ENCODE data around the gene DKKL1. TPM values are rescaled to one million over a fixed set of nuclear protein-coding genes. Genes with fewer than 3 reads are reported as not detected.
A peak's percentile ranks its signal among the peaks of the same experiment; 100 is the strongest.

The DKKL1 gene
- polyA plus RNA-seq, 1 donor from 2014 or later = 2.8 TPM

DNA sequence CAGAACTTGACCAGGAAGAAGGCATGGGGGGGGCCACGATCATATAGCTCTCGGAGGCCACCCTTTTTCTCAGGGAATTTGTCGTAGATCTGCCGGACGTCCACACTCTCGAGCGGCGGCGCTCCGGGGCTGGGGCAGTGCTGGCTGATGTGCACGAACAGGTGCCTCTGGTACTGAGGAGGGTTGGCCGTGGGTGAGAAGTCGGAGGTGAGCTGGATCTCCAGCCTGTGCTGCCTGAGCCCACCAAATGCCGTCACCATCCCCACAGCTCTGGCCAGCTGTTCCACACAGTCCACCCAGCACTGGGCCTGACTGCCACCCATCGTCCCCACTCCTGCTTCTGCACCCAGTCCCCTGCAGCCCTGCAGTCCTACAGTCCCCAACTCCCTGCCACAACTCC lies 16.5 kb upstream of the DKKL1 start:
- Histone ChIP-seq H4K20me1 (ENCODE audit: insufficient read depth) (no peaks in the 10 kb centered on the region), H3K27me3 (ENCODE audit: insufficient read depth, low read depth, low read length) (no peaks in the 10 kb centered on the region), H3K4me2 (ENCODE audit: low read length) (no peak overlapping the region), H3K9me3 (ENCODE audit: low read length) (no peaks in the 10 kb centered on the region), H3K27ac (ENCODE audit: low read length) (no peak overlapping the region), H3K79me2 (replicated peaks; ENCODE audit: insufficient read depth, low read length) (no peaks in the 10 kb centered on the region), H3K36me3 (ENCODE audit: insufficient read depth, low read length) (no peaks in the 10 kb centered on the region), H2AFZ (ENCODE audit: low read depth, low read length) (no peak overlapping the region), H3K9ac (ENCODE audit: low read length) (no peak overlapping the region), H3K9me2 (ENCODE audit: insufficient read depth, low read length) (no peaks in the 10 kb centered on the region), H3K4me3 (ENCODE audit: low read length) (no peak overlapping the region), H3F3A (ENCODE audit: insufficient read depth, low read length, poor library complexity, severe bottlenecking) (no peaks in the 10 kb centered on the region)
- TF ChIP-seq MXI1 (conservative IDR thresholded peaks at IDR 0.05; ENCODE audit: poor library complexity, severe bottlenecking) (no peak), SMC3 (conservative IDR thresholded peaks at IDR 0.05; ENCODE audit: poor library complexity) (no peak), EZH2 (IDR thresholded peaks at IDR 0.05; ENCODE audit: borderline replicate concordance, insufficient read depth, low read length, poor library complexity, severe bottlenecking) (no peak), RAD21 (conservative IDR thresholded peaks at IDR 0.05) (no peak), TAF1 (IDR thresholded peaks at IDR 0.05; ENCODE audit: low read depth) (no peak), EP300 (conservative IDR thresholded peaks at IDR 0.05; ENCODE audit: poor library complexity, severe bottlenecking) (no peak), POLR2AphosphoS5 (IDR thresholded peaks at IDR 0.05) (no peak)
- TF ChIP-seq, protein P1, sequence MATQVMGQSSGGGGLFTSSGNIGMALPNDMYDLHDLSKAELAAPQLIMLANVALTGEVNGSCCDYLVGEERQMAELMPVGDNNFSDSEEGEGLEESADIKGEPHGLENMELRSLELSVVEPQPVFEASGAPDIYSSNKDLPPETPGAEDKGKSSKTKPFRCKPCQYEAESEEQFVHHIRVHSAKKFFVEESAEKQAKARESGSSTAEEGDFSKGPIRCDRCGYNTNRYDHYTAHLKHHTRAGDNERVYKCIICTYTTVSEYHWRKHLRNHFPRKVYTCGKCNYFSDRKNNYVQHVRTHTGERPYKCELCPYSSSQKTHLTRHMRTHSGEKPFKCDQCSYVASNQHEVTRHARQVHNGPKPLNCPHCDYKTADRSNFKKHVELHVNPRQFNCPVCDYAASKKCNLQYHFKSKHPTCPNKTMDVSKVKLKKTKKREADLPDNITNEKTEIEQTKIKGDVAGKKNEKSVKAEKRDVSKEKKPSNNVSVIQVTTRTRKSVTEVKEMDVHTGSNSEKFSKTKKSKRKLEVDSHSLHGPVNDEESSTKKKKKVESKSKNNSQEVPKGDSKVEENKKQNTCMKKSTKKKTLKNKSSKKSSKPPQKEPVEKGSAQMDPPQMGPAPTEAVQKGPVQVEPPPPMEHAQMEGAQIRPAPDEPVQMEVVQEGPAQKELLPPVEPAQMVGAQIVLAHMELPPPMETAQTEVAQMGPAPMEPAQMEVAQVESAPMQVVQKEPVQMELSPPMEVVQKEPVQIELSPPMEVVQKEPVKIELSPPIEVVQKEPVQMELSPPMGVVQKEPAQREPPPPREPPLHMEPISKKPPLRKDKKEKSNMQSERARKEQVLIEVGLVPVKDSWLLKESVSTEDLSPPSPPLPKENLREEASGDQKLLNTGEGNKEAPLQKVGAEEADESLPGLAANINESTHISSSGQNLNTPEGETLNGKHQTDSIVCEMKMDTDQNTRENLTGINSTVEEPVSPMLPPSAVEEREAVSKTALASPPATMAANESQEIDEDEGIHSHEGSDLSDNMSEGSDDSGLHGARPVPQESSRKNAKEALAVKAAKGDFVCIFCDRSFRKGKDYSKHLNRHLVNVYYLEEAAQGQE (IDR thresholded peaks at IDR 0.05; ENCODE audit: borderline replicate concordance) = no peak
- TF ChIP-seq, protein P2, sequence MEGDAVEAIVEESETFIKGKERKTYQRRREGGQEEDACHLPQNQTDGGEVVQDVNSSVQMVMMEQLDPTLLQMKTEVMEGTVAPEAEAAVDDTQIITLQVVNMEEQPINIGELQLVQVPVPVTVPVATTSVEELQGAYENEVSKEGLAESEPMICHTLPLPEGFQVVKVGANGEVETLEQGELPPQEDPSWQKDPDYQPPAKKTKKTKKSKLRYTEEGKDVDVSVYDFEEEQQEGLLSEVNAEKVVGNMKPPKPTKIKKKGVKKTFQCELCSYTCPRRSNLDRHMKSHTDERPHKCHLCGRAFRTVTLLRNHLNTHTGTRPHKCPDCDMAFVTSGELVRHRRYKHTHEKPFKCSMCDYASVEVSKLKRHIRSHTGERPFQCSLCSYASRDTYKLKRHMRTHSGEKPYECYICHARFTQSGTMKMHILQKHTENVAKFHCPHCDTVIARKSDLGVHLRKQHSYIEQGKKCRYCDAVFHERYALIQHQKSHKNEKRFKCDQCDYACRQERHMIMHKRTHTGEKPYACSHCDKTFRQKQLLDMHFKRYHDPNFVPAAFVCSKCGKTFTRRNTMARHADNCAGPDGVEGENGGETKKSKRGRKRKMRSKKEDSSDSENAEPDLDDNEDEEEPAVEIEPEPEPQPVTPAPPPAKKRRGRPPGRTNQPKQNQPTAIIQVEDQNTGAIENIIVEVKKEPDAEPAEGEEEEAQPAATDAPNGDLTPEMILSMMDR (IDR thresholded peaks at IDR 0.05; ENCODE audit: poor library complexity, severe bottlenecking) = no peak

DNA sequence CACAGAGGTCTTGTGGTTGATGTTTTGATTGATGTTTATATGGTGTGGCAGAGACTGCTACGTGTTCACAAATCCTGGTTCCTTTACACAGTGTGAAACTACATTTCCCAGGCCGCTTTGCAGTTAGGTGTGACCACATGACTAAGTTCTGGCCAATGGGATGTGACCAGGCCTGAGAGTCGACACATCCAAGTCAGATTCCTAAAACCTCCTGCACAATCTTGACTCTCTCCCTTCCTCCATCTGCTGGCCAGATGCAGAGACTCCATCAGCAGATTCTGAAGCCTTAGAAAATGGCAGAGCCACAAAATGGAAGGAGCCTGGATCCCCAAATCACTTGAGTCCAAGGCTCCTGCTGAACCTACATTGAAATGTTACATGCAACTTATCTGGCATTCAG lies 15.8 kb upstream of the DKKL1 start:
- Histone ChIP-seq H3F3A (ENCODE audit: insufficient read depth, low read length, poor library complexity, severe bottlenecking) (no peaks in the 10 kb centered on the region), H4K20me1 (ENCODE audit: insufficient read depth) (no peaks in the 10 kb centered on the region), H3K4me3 (ENCODE audit: low read length) (no peak overlapping the region), H3K9me2 (ENCODE audit: insufficient read depth, low read length) (no peaks in the 10 kb centered on the region), H3K79me2 (replicated peaks; ENCODE audit: insufficient read depth, low read length) (no peaks in the 10 kb centered on the region), H3K36me3 (ENCODE audit: insufficient read depth, low read length) (no peaks in the 10 kb centered on the region), H3K27ac (ENCODE audit: low read length) (no peak overlapping the region), H2AFZ (ENCODE audit: low read depth, low read length) (peak overlapping the region; percentile 24), H3K9ac (ENCODE audit: low read length) (no peak overlapping the region), H3K9me3 (ENCODE audit: low read length) (no peaks in the 10 kb centered on the region), H3K4me2 (ENCODE audit: low read length) (no peak overlapping the region), H3K27me3 (ENCODE audit: insufficient read depth, low read depth, low read length) (no peaks in the 10 kb centered on the region)
- TF ChIP-seq EP300 (conservative IDR thresholded peaks at IDR 0.05; ENCODE audit: poor library complexity, severe bottlenecking) = no peak
- TF ChIP-seq, protein P1 (IDR thresholded peaks at IDR 0.05; ENCODE audit: borderline replicate concordance) = no peak
- no peak for TF ChIP-seq RAD21 (conservative IDR thresholded peaks at IDR 0.05)
- no peak for TF ChIP-seq TAF1 (IDR thresholded peaks at IDR 0.05; ENCODE audit: low read depth)
- TF ChIP-seq EZH2 (IDR thresholded peaks at IDR 0.05; ENCODE audit: borderline replicate concordance, insufficient read depth, low read length, poor library complexity, severe bottlenecking) = no peak
- TF ChIP-seq, protein P2 (IDR thresholded peaks at IDR 0.05; ENCODE audit: poor library complexity, severe bottlenecking) = peak; percentile 47
- TF ChIP-seq MXI1 (conservative IDR thresholded peaks at IDR 0.05; ENCODE audit: poor library complexity, severe bottlenecking) = no peak
- peak; percentile 34 for TF ChIP-seq SMC3 (conservative IDR thresholded peaks at IDR 0.05; ENCODE audit: poor library complexity)
- no peak for TF ChIP-seq POLR2AphosphoS5 (IDR thresholded peaks at IDR 0.05)
